GM18499 (cell line): ENCODE data around the gene CAMKMT.
"Not testable (repeated sequence)": the region's sequence is repeated elsewhere in the genome, so short reads cannot be mapped to it uniquely, and the experiment has no call there.

ENCODE experiments used
- ATAC-seq: cut with Tn5 transposase; IDR thresholded peaks from one replicate; pipeline ENCODE4 v1.9.1; 2021; ENCODE audit warnings: moderate number of reproducible peaks; ENCODE audit not compliant: insufficient read depth, unreplicated experiment

CAMKMT gene

GRCh38 chr2:44579115-44579836, 217.5 kb downstream of the CAMKMT start:
- no peak for ATAC-seq

- ATAC-seq, result no peak
Measured at GRCh38 chr2:44579837-44580230, 218.1 kb downstream of the CAMKMT start.

- ATAC-seq, result no peak
Measured at GRCh38 chr2:44580875-44581515, 219.2 kb downstream of the CAMKMT start.

- ATAC-seq, result no peak
Measured at GRCh38 chr2:44582363-44583008, 220.7 kb downstream of the CAMKMT start.

GRCh38 chr2:44595615-44596014, 233.9 kb downstream of the CAMKMT start:
- ATAC-seq, result not testable (repeated sequence)

GRCh38 chr2:44596537-44597320, 235.0 kb downstream of the CAMKMT start:
- ATAC-seq, result no peak

- no peak for ATAC-seq
Measured at GRCh38 chr2:44598330-44599119, 236.8 kb downstream of the CAMKMT start.

GRCh38 chr2:44599130-44599529, 237.4 kb downstream of the CAMKMT start:
- ATAC-seq, result no peak

- ATAC-seq, result no peak
Measured at GRCh38 chr2:44602446-44602845, 240.7 kb downstream of the CAMKMT start.

GRCh38 chr2:44605511-44605910, 243.8 kb downstream of the CAMKMT start:
- ATAC-seq, result no peak

GRCh38 chr2:44612276-44612675, 250.5 kb downstream of the CAMKMT start:
- no peak for ATAC-seq

- no peak for ATAC-seq
Measured at GRCh38 chr2:44614940-44615339, 253.2 kb downstream of the CAMKMT start.

- ATAC-seq, result no peak
Measured at GRCh38 chr2:44615950-44616518, 254.3 kb downstream of the CAMKMT start.

- peak; percentile 57 for ATAC-seq
Measured at GRCh38 chr2:44616667-44617155, 255.0 kb downstream of the CAMKMT start.

- ATAC-seq, result no peak
Measured at GRCh38 chr2:44618251-44619023, 256.7 kb downstream of the CAMKMT start.

GRCh38 chr2:44620189-44620990, 258.6 kb downstream of the CAMKMT start:
- no peak for ATAC-seq

GRCh38 chr2:44623622-44624351, 262.0 kb downstream of the CAMKMT start:
- no peak for ATAC-seq
